Measurements from ENCODE around the gene TP53.

DNA sequence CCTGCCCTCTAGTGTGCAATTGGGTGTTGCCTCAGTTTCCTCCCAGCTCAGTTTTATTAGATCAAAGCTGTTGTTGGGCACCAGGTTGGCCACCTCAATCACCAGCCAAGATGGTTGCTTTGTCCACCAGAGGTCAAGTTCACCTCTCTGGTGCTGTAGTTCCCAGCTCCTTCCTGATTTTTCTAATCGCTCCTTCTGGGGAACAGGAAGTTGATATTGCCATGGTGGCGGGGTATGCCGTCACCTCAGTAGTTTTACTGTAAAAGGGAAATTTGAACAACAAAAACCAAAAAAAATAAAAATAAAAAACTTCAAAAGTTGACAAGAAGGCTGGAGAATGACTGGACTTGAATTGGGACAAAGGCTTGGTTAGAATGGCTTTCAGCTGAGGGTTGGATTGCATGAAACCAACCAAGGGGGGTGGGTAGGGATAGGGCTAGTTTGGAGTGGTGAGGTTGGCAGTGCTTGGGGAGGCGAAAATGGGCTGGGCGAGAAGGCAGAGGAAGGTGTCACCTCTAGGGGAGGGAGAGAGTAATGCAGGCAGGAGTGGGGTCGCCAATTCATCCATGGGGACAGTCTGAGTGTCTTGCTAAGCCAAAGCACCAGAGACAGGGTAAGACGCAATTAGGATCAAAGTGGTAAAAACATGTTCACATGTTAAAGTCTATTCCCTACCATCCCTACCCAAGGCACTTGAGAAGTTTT is 23.9 kb upstream of the TP53 start:
- TF ChIP-seq, protein P1, sequence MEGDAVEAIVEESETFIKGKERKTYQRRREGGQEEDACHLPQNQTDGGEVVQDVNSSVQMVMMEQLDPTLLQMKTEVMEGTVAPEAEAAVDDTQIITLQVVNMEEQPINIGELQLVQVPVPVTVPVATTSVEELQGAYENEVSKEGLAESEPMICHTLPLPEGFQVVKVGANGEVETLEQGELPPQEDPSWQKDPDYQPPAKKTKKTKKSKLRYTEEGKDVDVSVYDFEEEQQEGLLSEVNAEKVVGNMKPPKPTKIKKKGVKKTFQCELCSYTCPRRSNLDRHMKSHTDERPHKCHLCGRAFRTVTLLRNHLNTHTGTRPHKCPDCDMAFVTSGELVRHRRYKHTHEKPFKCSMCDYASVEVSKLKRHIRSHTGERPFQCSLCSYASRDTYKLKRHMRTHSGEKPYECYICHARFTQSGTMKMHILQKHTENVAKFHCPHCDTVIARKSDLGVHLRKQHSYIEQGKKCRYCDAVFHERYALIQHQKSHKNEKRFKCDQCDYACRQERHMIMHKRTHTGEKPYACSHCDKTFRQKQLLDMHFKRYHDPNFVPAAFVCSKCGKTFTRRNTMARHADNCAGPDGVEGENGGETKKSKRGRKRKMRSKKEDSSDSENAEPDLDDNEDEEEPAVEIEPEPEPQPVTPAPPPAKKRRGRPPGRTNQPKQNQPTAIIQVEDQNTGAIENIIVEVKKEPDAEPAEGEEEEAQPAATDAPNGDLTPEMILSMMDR (IDR thresholded peaks at IDR 0.05): no peak; the same call in 1 of the 2 replicates
- TF ChIP-seq ZFX (IDR thresholded peaks at IDR 0.05; ENCODE audit: borderline replicate concordance): no peak

Measured in 22Rv1 (cell line).